Loucy (cell line): ENCODE measurements around the gene FAM83F.

Experiments used
- H2AFZ ChIP-seq: fragments of 200-600 bp; sonication (generic); 2 replicates; pipeline ENCODE4 v1.6.0; 2016; ENCODE audit warnings: antibody characterized with exemption, mild to moderate bottlenecking, low read length, moderate library complexity
- H3F3A ChIP-seq: fragments of 200-600 bp; 2 replicates; pipeline ENCODE4 v1.6.0; 2016; ENCODE audit warnings: antibody characterized with exemption, low read depth, mild to moderate bottlenecking
- H3K27me3 ChIP-seq: fragments of 200-600 bp; sonication (generic); 2 replicates; pipeline ENCODE4 v1.6.1; 2014; ENCODE audit warnings: low read length, mild to moderate bottlenecking; ENCODE audit not compliant: insufficient read depth, poor library complexity, severe bottlenecking
- H3K36me3 ChIP-seq: fragments of 200-600 bp; sonication (generic); 2 replicates; pipeline ENCODE4 v1.6.1; 2016; ENCODE audit warnings: low read length; ENCODE audit not compliant: insufficient read depth
- H3K4me1 ChIP-seq: fragments of 200-600 bp; sonication (generic); 2 replicates; pipeline ENCODE4 v1.5.1; 2014; ENCODE audit warnings: low read length, mild to moderate bottlenecking; ENCODE audit not compliant: insufficient read depth, poor library complexity, severe bottlenecking
- H3K4me2 ChIP-seq: fragments of 200-600 bp; sonication (generic); 2 replicates; pipeline ENCODE4 v1.6.0; 2014; ENCODE audit warnings: antibody characterized with exemption, low read length, low read depth, mild to moderate bottlenecking; ENCODE audit not compliant: poor library complexity, severe bottlenecking
- H3K4me3 ChIP-seq: fragments of 200-600 bp; sonication (generic); 2 replicates; pipeline ENCODE4 v1.5.1; 2014; ENCODE audit warnings: low read length, mild to moderate bottlenecking, mixed read lengths; ENCODE audit not compliant: poor library complexity, severe bottlenecking
- H3K79me2 ChIP-seq: fragments of 200-600 bp; sonication (generic); 2 replicates; pipeline ENCODE4 v1.6.1; 2014; ENCODE audit warnings: low read length; ENCODE audit not compliant: insufficient read depth
- H3K9ac ChIP-seq: fragments of 200-600 bp; sonication (generic); 2 replicates; pipeline ENCODE4 v1.6.0; 2014; ENCODE audit warnings: mild to moderate bottlenecking, low read depth, low read length, moderate library complexity; ENCODE audit not compliant: poor library complexity, severe bottlenecking
- H3K9me2 ChIP-seq: fragments of 200-600 bp; sonication (generic); replicated peaks from 2 replicates; pipeline ENCODE4 v1.6.1; 2016; ENCODE audit warnings: low read depth, low read length, mixed read lengths
- H3K9me3 ChIP-seq: fragments of 200-600 bp; sonication (generic); 2 replicates; pipeline ENCODE4 v1.6.1; 2014; ENCODE audit warnings: mild to moderate bottlenecking, antibody characterized with exemption, low read length, low read depth; ENCODE audit not compliant: insufficient read depth
- H4K20me1 ChIP-seq: fragments of 200-600 bp; sonication (generic); 2 replicates; pipeline ENCODE4 v1.6.0; 2014; ENCODE audit warnings: antibody characterized with exemption, low read length, mild to moderate bottlenecking; ENCODE audit not compliant: insufficient read depth, poor library complexity, severe bottlenecking
- EZH2phosphoT487 ChIP-seq: fragments of 200-600 bp; IDR thresholded peaks from 2 replicates; pipeline ENCODE4 v1.6.1; 2018; ENCODE audit warnings: antibody characterized with exemption, mild to moderate bottlenecking, moderate library complexity, borderline replicate concordance
- TF ChIP-seq, protein P1 (sequence below): fragments of 200-600 bp; sonication (generic); conservative IDR thresholded peaks from 2 replicates; pipeline ENCODE4 v1.5.1; 2014; ENCODE audit warnings: mild to moderate bottlenecking, antibody characterized with exemption, low read length

FAM83F gene

DNA sequence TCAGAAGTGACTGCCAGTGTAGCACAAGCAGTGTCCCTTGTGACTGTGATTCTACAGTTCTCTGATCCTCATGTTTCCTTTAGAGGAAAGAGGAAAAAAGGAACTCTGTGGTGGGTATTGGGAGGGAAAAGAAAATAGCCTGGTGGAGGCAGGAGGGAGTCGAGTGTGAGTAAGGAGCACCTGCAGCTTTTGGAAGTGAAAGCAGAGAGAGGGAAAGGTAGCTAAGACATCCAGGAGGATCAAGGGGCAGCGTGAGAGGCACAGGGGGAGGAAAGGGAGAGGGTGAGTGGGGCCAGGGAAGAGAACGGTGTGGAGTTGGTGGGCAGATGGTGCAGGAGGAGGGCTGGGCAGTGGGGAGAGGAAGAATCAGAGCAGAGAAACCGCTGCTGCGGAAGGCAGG, 22.1 kb upstream of the FAM83F start:
- Histone ChIP-seq H3K9ac (no peak overlapping the region), H2AFZ (no peak overlapping the region), H3K4me1 (no peaks in the 10 kb centered on the region), H3K27me3 (no peaks in the 10 kb centered on the region), H3K36me3 (peaks cover 69% of the 10 kb centered on the region), H3K79me2 (no peaks in the 10 kb centered on the region), H4K20me1 (no peaks in the 10 kb centered on the region), H3K4me2 (no peak overlapping the region), H3F3A (no peaks in the 10 kb centered on the region), H3K4me3 (no peak overlapping the region), H3K9me2 (no peaks in the 10 kb centered on the region), H3K9me3 (no peaks in the 10 kb centered on the region)
- TF ChIP-seq, protein P1, sequence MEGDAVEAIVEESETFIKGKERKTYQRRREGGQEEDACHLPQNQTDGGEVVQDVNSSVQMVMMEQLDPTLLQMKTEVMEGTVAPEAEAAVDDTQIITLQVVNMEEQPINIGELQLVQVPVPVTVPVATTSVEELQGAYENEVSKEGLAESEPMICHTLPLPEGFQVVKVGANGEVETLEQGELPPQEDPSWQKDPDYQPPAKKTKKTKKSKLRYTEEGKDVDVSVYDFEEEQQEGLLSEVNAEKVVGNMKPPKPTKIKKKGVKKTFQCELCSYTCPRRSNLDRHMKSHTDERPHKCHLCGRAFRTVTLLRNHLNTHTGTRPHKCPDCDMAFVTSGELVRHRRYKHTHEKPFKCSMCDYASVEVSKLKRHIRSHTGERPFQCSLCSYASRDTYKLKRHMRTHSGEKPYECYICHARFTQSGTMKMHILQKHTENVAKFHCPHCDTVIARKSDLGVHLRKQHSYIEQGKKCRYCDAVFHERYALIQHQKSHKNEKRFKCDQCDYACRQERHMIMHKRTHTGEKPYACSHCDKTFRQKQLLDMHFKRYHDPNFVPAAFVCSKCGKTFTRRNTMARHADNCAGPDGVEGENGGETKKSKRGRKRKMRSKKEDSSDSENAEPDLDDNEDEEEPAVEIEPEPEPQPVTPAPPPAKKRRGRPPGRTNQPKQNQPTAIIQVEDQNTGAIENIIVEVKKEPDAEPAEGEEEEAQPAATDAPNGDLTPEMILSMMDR = no peak
- no peak for TF ChIP-seq EZH2phosphoT487

DNA sequence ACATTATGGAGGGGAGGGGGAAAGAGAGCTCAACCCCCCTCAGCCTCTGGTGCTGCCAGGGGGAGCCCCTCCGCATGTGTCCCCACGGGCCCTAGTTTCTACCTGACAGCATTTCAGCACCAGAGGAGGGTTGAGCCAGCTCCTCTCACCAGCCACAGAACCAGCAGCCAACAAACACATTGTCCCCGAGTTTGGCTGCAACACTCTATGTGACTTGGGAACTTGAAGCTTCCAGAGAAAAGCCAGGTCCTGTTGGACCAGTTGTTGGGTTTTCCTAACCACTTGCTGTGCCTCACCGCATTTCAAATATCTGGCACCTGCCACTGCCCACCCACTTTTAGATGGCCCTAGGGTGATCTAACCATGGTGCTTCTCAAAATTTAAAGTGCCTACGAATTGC, 21.1 kb upstream of the FAM83F start:
- no peaks in the 10 kb centered on the region for H3K79me2 ChIP-seq
- H3K4me1 ChIP-seq = no peaks in the 10 kb centered on the region
- no peaks in the 10 kb centered on the region for H3K9me3 ChIP-seq
- peaks cover 59% of the 10 kb centered on the region for H3K36me3 ChIP-seq
- H3K9me2 ChIP-seq = no peaks in the 10 kb centered on the region
- no peak for TF ChIP-seq EZH2phosphoT487
- TF ChIP-seq, protein P1 = no peak
- H4K20me1 ChIP-seq = no peaks in the 10 kb centered on the region
- no peak overlapping the region for H2AFZ ChIP-seq
- no peaks in the 10 kb centered on the region for H3K27me3 ChIP-seq
- H3K4me2 ChIP-seq = no peak overlapping the region
- H3K4me3 ChIP-seq = no peak overlapping the region
- no peak overlapping the region for H3K9ac ChIP-seq
- no peaks in the 10 kb centered on the region for H3F3A ChIP-seq

DNA sequence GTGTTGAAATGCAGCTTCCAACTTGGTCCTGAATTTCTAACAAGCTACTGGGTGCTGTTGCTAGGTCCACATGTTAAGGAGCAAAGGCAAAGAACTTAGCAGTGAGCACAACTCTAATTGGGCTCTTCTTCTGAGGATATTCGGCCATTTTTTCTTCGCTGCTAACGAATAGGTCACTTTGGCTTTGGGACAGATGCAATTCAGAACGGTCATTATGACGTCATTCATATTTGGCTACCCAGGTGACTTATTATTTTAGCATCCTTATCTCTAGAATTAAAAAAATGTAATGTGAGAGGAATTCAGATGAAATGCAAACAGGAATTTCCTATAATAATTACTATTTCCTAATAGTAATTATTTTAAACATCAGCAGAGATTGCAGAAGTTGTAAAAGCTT, 20.7 kb upstream of the FAM83F start:
- no peak for TF ChIP-seq EZH2phosphoT487
- TF ChIP-seq, protein P1 = no peak
- Histone ChIP-seq H3K9ac (no peak overlapping the region), H3K9me2 (no peaks in the 10 kb centered on the region), H3K9me3 (no peaks in the 10 kb centered on the region), H3K36me3 (peaks cover 55% of the 10 kb centered on the region), H2AFZ (no peak overlapping the region), H4K20me1 (no peaks in the 10 kb centered on the region), H3K27me3 (no peaks in the 10 kb centered on the region), H3K4me1 (no peaks in the 10 kb centered on the region), H3K4me2 (no peak overlapping the region), H3K79me2 (no peaks in the 10 kb centered on the region), H3F3A (no peaks in the 10 kb centered on the region), H3K4me3 (no peak overlapping the region)
